Muscle of leg (tissue), 16 donors: Measurements from ENCODE around the gene ESR2. TPM values are rescaled to one million over a fixed set of nuclear protein-coding genes. Genes with fewer than 3 reads are reported as not detected.
"Not testable (repeated sequence)": the region's sequence is repeated elsewhere in the genome, so short reads cannot be mapped to it uniquely, and the experiment has no call there.

Experiments
- DNase-seq: peaks from one replicate; pipeline ENCODE4 v3.0.0; 2013
- H3K27ac ChIP-seq: one replicate; pipeline ENCODE4 v1.5.1; 2013; ENCODE audit warnings: mild to moderate bottlenecking, low read length, control low read depth
- H3K27me3 ChIP-seq: one replicate; pipeline ENCODE4 v1.6.1; 2013; ENCODE audit warnings: low read length; ENCODE audit not compliant: control insufficient read depth, insufficient read depth
- H3K36me3 ChIP-seq: one replicate; pipeline ENCODE4 v1.6.1; 2013; ENCODE audit warnings: low read length; ENCODE audit not compliant: control insufficient read depth, insufficient read depth
- H3K4me1 ChIP-seq: one replicate; pipeline ENCODE4 v1.6.1; 2013; ENCODE audit warnings: low read length; ENCODE audit not compliant: control insufficient read depth, insufficient read depth
- H3K4me3 ChIP-seq: one replicate; pipeline ENCODE4 v1.5.1; 2013; ENCODE audit warnings: low read length, control low read depth
- H3K9me3 ChIP-seq: replicated peaks from 2 replicates; pipeline ENCODE4 v1.6.1; 2013; ENCODE audit warnings: low read depth, low read length; ENCODE audit not compliant: control insufficient read depth
- WGBS: methylation state at CpG from one replicate; pipeline ENCODE4 v1.1.5; 2013; ENCODE audit warnings: missing lambda C conversion rate; ENCODE audit not compliant: insufficient coverage; 5-methylcytosine and 5-hydroxymethylcytosine counted together
- long read RNA-seq, 11 donors: transcript quantifications; one replicate each; lab custom pipeline, GENCODE V29; 2026
- polyA plus RNA-seq, 8 donors: library from polyadenylated mRNA; unstranded; fragments of 120-200 nt; gene quantifications; one replicate each; pipeline versions ENCODE4 v1.2.1 to v1.2.3, GENCODE V29; 2013; ENCODE audit warnings: inconsistent platforms in 1 of 8, low replicate concordance in 1 of 8; ENCODE audit not compliant: insufficient read length in 8 of 8, insufficient read depth in 1 of 8
- total RNA-seq: library from RNA; stranded (reverse); fragments of 120-200 nt; gene quantifications from one replicate; pipeline ENCODE4 v1.2.4, GENCODE V29; 2013

The ESR2 gene
- total RNA-seq (0.13 TPM), polyA plus RNA-seq (under 1 TPM; 0.15 to 0.64 (median 0.34) TPM)
- long read RNA-seq, donor 1 = 0 reads
- long read RNA-seq, donor 2 = 0 reads
- long read RNA-seq, donor 3 = 0 reads
- long read RNA-seq, donor 4, partial matches to known transcripts = 20 of 20 reads
- long read RNA-seq, donor 4, other reads (novel, unspliced or antisense) = 0 of 20 reads
- long read RNA-seq, donor 5 = 0 reads
- long read RNA-seq, donor 6 = 0 reads
- long read RNA-seq, donor 7 = 0 reads
- long read RNA-seq, donor 8 = 0 reads
- long read RNA-seq, donor 9 = 0 reads
- long read RNA-seq, donor 10 = 0 reads
- long read RNA-seq, donor 11 = 0 reads

DNA sequence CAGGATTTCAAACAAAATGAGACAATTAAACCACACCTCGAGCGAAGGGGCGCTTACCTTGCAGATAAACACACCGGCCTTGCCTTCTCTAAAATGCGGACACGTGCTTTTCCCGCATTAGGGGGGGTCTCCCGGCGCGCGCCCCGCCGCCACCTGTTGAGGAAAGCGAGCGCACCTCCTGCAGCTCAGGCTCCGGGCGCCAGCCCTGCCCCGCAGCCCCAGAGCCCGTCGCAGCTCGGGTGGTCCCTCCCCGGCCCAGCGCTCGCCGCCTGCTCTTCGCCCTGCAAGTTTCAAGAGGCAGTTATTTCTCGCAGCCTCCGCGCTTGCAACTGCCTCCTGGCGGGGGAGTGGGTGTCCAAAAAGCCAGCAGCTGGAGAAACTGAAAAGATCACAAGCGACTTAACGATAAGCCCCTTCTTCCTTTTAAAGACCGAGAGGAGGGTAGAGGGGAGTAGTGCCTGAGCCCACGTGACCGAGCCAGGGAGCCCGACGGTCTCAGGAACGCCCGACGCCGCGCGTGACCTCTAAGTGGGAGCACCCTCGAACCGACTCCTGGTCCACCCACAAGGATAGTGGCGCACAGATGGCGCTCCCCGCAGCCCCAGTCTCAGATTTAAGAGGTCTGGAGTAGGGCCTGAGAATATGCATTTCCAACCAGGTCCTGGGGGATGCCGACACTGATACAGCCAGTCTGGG, at the start of gene ESR2:
TSS of gene ESR2 (minus strand) at position 396 of the 696 bp plus-strand sequence. CDS start 11,386 bp downstream, outside the sequence.
- Histone ChIP-seq H3K36me3 (no peaks in the 10 kb centered on the region), H3K27ac (no peak within 1 kb of the TSS), H3K9me3 (no peaks in the 10 kb centered on the region), H3K4me3 (peak within 1 kb of the TSS; percentile 20), H3K4me1 (peaks cover 11% of the 10 kb centered on the region), H3K27me3 (peaks cover 23% of the 10 kb centered on the region)
- peak; percentile 29 for DNase-seq
- 2% methylated on average over 48 of the region's 49 CpGs for WGBS

DNA sequence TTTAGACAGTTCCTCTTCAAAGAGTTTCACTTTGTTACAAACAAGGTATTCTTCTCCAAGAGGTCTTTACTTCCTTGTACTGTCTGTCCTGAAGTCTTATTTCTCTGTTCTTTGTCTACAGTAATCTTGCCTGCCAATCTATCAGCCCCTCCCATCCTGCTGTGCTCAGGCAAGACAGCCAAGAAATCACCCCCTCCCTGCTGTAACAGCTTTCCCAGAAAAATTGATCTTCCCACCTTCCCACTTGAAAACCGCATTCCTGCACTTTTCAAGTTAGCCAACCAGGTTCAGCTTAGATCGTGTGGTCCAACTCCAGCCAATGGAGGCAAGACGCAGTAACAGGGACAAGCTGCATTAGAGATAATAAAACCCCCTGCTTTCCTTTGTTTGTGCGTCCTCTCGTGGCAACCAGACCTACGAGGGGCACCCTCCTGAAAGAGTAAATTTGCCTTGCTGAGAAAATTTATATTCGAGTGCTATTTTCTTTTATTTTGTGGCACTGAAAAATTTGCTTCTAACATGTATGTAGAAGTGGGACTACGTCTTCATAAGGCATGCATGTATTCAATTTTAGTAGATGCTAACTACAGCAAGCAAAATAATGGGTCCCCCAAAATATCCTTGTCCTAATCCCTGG, 46.5 kb upstream of the ESR2 start:
- Histone ChIP-seq H3K36me3 (no peaks in the 10 kb centered on the region), H3K27ac (no peak overlapping the region), H3K27me3 (no peaks in the 10 kb centered on the region), H3K4me3 (no peak overlapping the region), H3K9me3 (no peaks in the 10 kb centered on the region), H3K4me1 (peaks cover 7% of the 10 kb centered on the region)
- WGBS = 63% methylated on average over 3 of the region's 8 CpGs
- no peak for DNase-seq

- Histone ChIP-seq H3K4me3 (peak overlapping the region; percentile 59), H3K4me1 (peaks cover 7% of the 10 kb centered on the region), H3K9me3 (no peaks in the 10 kb centered on the region), H3K27ac (peak overlapping the region; percentile 92), H3K36me3 (no peaks in the 10 kb centered on the region), H3K27me3 (no peaks in the 10 kb centered on the region)
- DNase-seq = peak; percentile 99
- 1% methylated on average over 36 of the region's 49 CpGs for WGBS
Measured at GRCh38 chr14:64338616-64339316, 44.6 kb upstream of the ESR2 start.

DNA sequence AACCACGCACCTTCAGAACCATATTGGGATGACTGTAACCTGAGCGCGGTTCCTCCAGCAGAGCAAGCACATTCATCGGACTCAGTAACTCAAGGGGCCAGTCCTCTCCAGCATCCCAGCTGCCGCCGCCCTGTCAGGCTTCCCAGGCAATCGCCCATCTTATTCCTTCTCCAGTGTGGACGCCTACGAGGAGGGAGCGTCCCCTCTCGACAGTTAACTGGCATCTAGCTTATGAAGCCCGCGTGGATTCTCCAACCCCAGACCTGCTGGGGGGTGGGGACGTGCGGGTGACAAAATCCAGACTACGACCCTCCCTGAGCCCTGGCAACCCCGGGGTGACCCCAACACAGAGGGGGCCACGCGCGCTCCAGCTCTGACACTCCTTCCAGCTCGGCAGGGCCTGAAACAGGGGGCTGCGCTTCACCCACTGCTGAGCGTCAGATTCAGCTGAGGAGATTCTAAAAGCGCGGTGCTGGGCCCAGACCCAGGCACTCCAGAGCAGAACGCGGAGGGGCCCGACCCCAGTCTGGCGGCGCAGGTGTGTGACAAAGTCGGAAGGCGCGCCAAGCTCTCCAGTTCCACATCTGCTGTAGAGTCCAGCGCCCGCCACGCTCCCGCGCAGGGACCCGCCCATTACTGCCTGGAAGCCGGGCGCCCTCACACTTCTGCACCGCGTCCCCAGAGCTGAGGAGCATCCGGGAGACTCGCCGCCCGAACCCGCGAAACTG, 43.9 kb upstream of the ESR2 start:
- Histone ChIP-seq H3K9me3 (no peaks in the 10 kb centered on the region), H3K36me3 (no peaks in the 10 kb centered on the region), H3K4me3 (peak overlapping the region; percentile 59), H3K27ac (peak overlapping the region; percentile 92), H3K27me3 (no peaks in the 10 kb centered on the region), H3K4me1 (peaks cover 7% of the 10 kb centered on the region)
- WGBS = under 1% methylated on average over 40 of the region's 49 CpGs
- peak; percentile 76 for DNase-seq

GRCh38 chr14:64329149-64329548, 35.0 kb upstream of the ESR2 start:
- 86% methylated on average over 1 of the region's 3 CpGs for WGBS
- Histone ChIP-seq H3K9me3 (no peaks in the 10 kb centered on the region), H3K4me1 (no peaks in the 10 kb centered on the region), H3K36me3 (no peaks in the 10 kb centered on the region), H3K4me3 (no peak overlapping the region), H3K27me3 (no peaks in the 10 kb centered on the region), H3K27ac (no peak overlapping the region)
- DNase-seq = no peak

GRCh38 chr14:64326502-64326901, 32.3 kb upstream of the ESR2 start:
- 89% methylated on average over 1 of the region's 2 CpGs for WGBS
- no peak for DNase-seq
- no peaks in the 10 kb centered on the region for H3K4me1 ChIP-seq

GRCh38 chr14:64324895-64325294, 30.7 kb upstream of the ESR2 start:
- H3K4me3 ChIP-seq = no peak overlapping the region
- H3K4me1 ChIP-seq = no peaks in the 10 kb centered on the region
- peak; percentile 39 for DNase-seq
- no peaks in the 10 kb centered on the region for H3K27me3 ChIP-seq
- whole genome bisulfite sequencing = no CpG with 5 or more reads among the region's 1 CpG
- H3K27ac ChIP-seq = no peak overlapping the region
- H3K9me3 ChIP-seq = no peaks in the 10 kb centered on the region
- no peaks in the 10 kb centered on the region for H3K36me3 ChIP-seq

More at GRCh38 chr14:64326502-64326901, 32.3 kb upstream of the ESR2 start:
- no peaks in the 10 kb centered on the region for H3K27me3 ChIP-seq
- H3K36me3 ChIP-seq = no peaks in the 10 kb centered on the region
- H3K27ac ChIP-seq = no peak overlapping the region
- H3K9me3 ChIP-seq = no peaks in the 10 kb centered on the region
- no peak overlapping the region for H3K4me3 ChIP-seq

- Histone ChIP-seq H3K4me3 (no peak overlapping the region), H3K27ac (no peak overlapping the region), H3K27me3 (no peaks in the 10 kb centered on the region), H3K9me3 (no peaks in the 10 kb centered on the region), H3K36me3 (no peaks in the 10 kb centered on the region), H3K4me1 (no peaks in the 10 kb centered on the region)
- DNase-seq = peak; percentile 54
- no CpG with 5 or more reads among the region's 1 CpG for WGBS
Measured at GRCh38 chr14:64324461-64324860, 30.3 kb upstream of the ESR2 start.

DNA sequence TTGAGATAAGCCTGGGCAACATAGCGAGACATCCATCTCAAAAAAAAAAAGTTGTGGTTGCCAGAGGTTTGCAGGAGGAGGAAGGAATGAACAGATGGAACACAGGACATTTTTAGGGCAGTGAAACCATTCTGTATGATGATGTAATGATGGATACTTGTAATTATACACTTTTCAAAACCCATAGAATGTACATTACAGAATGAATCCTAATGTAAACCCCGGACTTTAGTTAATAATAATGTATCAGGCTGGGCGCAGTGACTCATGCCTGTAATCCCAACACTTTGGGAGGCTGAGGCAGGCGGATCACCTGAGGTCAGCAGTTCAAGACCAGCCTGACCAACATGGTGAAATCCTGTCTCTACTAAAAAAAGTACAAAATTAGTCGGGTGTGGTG, 26.2 kb upstream of the ESR2 start:
- H3K4me1 ChIP-seq, DNase-seq, H3K36me3 ChIP-seq, H3K27me3 ChIP-seq, H3K4me3 ChIP-seq, H3K27ac ChIP-seq, H3K9me3 ChIP-seq: not testable (repeated sequence)
- no CpG with 5 or more reads among the region's 5 CpGs for WGBS
